ENCODE results near the gene TBC1D16. TPM values are rescaled to one million over a fixed set of nuclear protein-coding genes. Genes with fewer than 3 reads are reported as not detected.

TBC1D16 gene
- total RNA-seq, 1 experiment from 2014 or later: 96.1 TPM

DNA sequence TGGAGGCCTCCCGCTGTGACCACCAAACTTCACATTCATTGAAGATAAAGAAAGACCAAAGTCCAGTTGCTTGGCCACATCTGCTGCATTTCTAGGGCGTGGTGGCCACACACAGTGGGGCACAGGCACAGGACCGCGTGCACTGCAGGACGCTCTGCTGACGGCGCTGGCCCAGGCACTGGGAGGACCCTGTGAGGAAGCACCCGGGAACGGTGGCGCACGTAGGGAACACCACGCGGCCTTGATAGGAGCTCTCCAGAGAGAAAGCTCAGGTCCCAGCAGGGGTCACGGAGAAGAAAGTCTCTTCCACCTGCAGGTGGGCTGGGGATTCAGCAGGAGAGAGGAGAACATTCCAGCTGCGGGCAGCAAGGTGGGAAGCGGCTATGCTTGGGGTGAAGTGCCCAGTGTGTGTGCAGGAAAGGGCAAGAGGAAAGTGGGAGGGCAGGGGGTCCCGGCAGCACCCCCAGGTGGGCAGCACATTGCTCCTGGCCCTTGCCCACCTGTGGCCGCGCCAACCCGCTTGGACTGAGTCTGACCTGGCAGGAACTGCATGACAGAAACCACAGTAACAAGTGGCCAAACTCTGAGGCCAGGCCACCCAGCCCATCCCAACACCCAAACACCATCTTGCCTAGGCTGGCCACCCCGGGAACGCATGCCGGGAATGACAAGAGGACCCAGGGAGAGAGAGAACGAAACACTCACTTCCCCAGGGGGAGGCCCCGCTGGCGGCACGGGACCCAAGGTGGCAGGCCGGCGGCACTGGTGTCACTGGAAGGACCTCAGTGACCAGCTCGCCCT, 32.8 kb downstream of the TBC1D16 start (continued):
- no peak for TF ChIP-seq IRF2 (CRISPR knock-in tag; IDR thresholded peaks at IDR 0.05; ENCODE audit: borderline replicate concordance, low read depth)

DNA sequence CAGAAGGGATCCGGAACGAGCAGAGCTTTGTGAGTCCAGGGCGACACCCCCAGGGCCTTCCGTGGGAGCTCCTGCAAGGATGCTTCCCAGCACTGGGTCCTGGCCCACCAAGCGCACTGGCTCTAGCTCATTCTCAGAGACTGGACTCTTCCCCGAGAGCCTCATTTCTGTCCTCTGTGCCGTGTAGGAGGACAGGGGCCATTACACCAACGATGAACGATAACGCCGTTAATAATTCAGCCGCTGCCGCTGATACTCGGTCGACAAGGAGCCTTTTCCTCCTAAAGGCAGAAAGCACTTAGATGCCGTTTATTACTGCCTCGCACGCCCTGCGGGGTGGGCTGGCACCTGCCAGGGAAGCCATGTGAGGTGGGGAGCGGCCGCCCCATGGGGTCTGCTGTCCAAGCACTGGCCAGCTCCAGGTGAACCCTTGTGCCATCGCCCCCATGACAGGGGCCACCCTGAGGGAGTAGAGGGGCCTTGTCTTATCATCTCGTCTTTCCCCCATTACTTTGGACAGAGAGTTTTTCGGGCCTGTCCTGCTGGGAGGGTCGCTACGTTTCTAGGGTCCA, 33.5 kb downstream of the TBC1D16 start:
- H3K4me3 Mint-ChIP-seq: no peak overlapping the region
- H3K27me3 Mint-ChIP-seq (ENCODE audit: low read depth): no peaks in the 10 kb centered on the region
- peaks cover 23% of the 10 kb centered on the region for H3K36me3 Mint-ChIP-seq
- H3K4me1 Mint-ChIP-seq: peaks cover 12% of the 10 kb centered on the region
- ATAC-seq (no peak), DNase-seq (ENCODE audit: low spot score) (no peak)
- CTCF ChIA-PET: interaction anchor here (1.0 to 1.2 kb wide), 2 partner anchors 19 to 99 kb away, joined by 4 read pairs; partner anchors contain the start of gene GAA
- H3K27ac Mint-ChIP-seq: no peak overlapping the region
- POLR2A ChIA-PET: no interaction called here
- TF ChIP-seq MXD4 (CRISPR knock-in tag; IDR thresholded peaks at IDR 0.05; ENCODE audit: borderline replicate concordance) (no peak), ZNF671 (CRISPR knock-in tag; IDR thresholded peaks at IDR 0.05) (no peak), GTF2I (CRISPR knock-in tag; conservative IDR thresholded peaks at IDR 0.05) (no peak), ATF1 (CRISPR knock-in tag; IDR thresholded peaks at IDR 0.05) (no peak), CREB1 (CRISPR knock-in tag; IDR thresholded peaks at IDR 0.05) (no peak), TEAD1 (CRISPR knock-in tag; IDR thresholded peaks at IDR 0.05) (no peak), JUN (CRISPR knock-in tag; IDR thresholded peaks at IDR 0.05) (no peak), RORB (CRISPR knock-in tag; IDR thresholded peaks at IDR 0.05) (no peak), ELF4 (CRISPR knock-in tag; IDR thresholded peaks at IDR 0.05; ENCODE audit: low read depth) (no peak), IRF2 (CRISPR knock-in tag; IDR thresholded peaks at IDR 0.05; ENCODE audit: borderline replicate concordance, low read depth) (no peak), SMAD3 (CRISPR knock-in tag; IDR thresholded peaks at IDR 0.05; ENCODE audit: borderline replicate concordance) (no peak)
- TF ChIP-seq, protein P1, sequence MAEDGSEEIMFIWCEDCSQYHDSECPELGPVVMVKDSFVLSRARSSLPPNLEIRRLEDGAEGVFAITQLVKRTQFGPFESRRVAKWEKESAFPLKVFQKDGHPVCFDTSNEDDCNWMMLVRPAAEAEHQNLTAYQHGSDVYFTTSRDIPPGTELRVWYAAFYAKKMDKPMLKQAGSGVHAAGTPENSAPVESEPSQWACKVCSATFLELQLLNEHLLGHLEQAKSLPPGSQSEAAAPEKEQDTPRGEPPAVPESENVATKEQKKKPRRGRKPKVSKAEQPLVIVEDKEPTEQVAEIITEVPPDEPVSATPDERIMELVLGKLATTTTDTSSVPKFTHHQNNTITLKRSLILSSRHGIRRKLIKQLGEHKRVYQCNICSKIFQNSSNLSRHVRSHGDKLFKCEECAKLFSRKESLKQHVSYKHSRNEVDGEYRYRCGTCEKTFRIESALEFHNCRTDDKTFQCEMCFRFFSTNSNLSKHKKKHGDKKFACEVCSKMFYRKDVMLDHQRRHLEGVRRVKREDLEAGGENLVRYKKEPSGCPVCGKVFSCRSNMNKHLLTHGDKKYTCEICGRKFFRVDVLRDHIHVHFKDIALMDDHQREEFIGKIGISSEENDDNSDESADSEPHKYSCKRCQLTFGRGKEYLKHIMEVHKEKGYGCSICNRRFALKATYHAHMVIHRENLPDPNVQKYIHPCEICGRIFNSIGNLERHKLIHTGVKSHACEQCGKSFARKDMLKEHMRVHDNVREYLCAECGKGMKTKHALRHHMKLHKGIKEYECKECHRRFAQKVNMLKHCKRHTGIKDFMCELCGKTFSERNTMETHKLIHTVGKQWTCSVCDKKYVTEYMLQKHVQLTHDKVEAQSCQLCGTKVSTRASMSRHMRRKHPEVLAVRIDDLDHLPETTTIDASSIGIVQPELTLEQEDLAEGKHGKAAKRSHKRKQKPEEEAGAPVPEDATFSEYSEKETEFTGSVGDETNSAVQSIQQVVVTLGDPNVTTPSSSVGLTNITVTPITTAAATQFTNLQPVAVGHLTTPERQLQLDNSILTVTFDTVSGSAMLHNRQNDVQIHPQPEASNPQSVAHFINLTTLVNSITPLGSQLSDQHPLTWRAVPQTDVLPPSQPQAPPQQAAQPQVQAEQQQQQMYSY (CRISPR knock-in tag; IDR thresholded peaks at IDR 0.05): no peak
- TF ChIP-seq, protein P2, sequence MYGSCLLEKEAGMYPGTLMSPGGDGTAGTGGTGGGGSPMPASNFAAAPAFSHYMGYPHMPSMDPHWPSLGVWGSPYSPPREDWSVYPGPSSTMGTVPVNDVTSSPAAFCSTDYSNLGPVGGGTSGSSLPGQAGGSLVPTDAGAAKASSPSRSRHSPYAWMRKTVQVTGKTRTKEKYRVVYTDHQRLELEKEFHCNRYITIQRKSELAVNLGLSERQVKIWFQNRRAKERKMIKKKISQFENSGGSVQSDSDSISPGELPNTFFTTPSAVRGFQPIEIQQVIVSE (CRISPR knock-in tag; IDR thresholded peaks at IDR 0.05; ENCODE audit: borderline replicate concordance): no peak
- TF ChIP-seq, protein P3, sequence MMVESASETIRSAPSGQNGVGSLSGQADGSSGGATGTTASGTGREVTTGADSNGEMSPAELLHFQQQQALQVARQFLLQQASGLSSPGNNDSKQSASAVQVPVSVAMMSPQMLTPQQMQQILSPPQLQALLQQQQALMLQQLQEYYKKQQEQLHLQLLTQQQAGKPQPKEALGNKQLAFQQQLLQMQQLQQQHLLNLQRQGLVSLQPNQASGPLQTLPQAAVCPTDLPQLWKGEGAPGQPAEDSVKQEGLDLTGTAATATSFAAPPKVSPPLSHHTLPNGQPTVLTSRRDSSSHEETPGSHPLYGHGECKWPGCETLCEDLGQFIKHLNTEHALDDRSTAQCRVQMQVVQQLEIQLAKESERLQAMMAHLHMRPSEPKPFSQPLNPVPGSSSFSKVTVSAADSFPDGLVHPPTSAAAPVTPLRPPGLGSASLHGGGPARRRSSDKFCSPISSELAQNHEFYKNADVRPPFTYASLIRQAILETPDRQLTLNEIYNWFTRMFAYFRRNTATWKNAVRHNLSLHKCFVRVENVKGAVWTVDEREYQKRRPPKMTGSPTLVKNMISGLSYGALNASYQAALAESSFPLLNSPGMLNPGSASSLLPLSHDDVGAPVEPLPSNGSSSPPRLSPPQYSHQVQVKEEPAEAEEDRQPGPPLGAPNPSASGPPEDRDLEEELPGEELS (CRISPR knock-in tag; IDR thresholded peaks at IDR 0.05): no peak
- TF ChIP-seq, protein P4, sequence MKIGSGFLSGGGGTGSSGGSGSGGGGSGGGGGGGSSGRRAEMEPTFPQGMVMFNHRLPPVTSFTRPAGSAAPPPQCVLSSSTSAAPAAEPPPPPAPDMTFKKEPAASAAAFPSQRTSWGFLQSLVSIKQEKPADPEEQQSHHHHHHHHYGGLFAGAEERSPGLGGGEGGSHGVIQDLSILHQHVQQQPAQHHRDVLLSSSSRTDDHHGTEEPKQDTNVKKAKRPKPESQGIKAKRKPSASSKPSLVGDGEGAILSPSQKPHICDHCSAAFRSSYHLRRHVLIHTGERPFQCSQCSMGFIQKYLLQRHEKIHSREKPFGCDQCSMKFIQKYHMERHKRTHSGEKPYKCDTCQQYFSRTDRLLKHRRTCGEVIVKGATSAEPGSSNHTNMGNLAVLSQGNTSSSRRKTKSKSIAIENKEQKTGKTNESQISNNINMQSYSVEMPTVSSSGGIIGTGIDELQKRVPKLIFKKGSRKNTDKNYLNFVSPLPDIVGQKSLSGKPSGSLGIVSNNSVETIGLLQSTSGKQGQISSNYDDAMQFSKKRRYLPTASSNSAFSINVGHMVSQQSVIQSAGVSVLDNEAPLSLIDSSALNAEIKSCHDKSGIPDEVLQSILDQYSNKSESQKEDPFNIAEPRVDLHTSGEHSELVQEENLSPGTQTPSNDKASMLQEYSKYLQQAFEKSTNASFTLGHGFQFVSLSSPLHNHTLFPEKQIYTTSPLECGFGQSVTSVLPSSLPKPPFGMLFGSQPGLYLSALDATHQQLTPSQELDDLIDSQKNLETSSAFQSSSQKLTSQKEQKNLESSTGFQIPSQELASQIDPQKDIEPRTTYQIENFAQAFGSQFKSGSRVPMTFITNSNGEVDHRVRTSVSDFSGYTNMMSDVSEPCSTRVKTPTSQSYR (CRISPR knock-in tag; IDR thresholded peaks at IDR 0.05): no peak
- TF ChIP-seq, protein P5, sequence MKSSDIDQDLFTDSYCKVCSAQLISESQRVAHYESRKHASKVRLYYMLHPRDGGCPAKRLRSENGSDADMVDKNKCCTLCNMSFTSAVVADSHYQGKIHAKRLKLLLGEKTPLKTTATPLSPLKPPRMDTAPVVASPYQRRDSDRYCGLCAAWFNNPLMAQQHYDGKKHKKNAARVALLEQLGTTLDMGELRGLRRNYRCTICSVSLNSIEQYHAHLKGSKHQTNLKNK (CRISPR knock-in tag; IDR thresholded peaks at IDR 0.05): no peak
- H3K9me3 Mint-ChIP-seq: peaks cover 6% of the 10 kb centered on the region; the same call in 1 of the 2 replicates
